DND-41 (cell line): ENCODE results near the gene ERCC6L2.
A peak's percentile ranks its signal among the peaks of the same experiment; 100 is the strongest.

Experiments used
- ATAC-seq: fragments of 200-7000 bp; cut with Tn5 transposase; 3 replicates; pipeline ENCODE4 v1.9.1; 2021; ENCODE audit warnings: low read depth; ENCODE audit not compliant: insufficient read depth
- DNase-seq: peaks from one replicate; pipeline ENCODE4 v3.0.0-alpha.2; 2020
- H2AFZ ChIP-seq: 2 replicates; pipeline ENCODE4 v1.6.0; 2012; ENCODE audit warnings: low read depth, low read length
- H3K27ac ChIP-seq: 2 replicates; pipeline ENCODE4 v1.5.1; 2012; ENCODE audit warnings: low read length, inconsistent platforms
- H3K27me3 ChIP-seq: fragments of 200-600 bp; sonication (generic); 2 replicates; pipeline ENCODE4 v1.6.0; 2012; ENCODE audit warnings: low read length, mild to moderate bottlenecking, inconsistent platforms; ENCODE audit not compliant: insufficient read depth, poor library complexity
- H3K36me3 ChIP-seq: 2 replicates; pipeline ENCODE4 v1.5.1; 2012; ENCODE audit warnings: low read length, inconsistent platforms; ENCODE audit not compliant: insufficient read depth
- H3K4me1 ChIP-seq: 2 replicates; pipeline ENCODE4 v1.5.1; 2012; ENCODE audit warnings: mild to moderate bottlenecking, low read length; ENCODE audit not compliant: insufficient read depth
- H3K4me2 ChIP-seq: 2 replicates; pipeline ENCODE4 v1.6.0; 2012; ENCODE audit warnings: mild to moderate bottlenecking, moderate library complexity, low read length, inconsistent platforms; ENCODE audit not compliant: insufficient read depth
- H3K4me3 ChIP-seq, 2 experiments: fragments of 200-600 bp in 1 of 2; shearing (Covaris generic) in 1 of 2; 2 replicates each; pipeline ENCODE4 v1.5.1; 2012 to 2016; ENCODE audit warnings: inconsistent platforms in 2 of 2, low read length in 2 of 2, mild to moderate bottlenecking in 2 of 2, low read depth in 1 of 2, moderate library complexity in 1 of 2
- H3K79me2 ChIP-seq: 2 replicates; pipeline ENCODE4 v1.6.0; 2012; ENCODE audit warnings: low read length, inconsistent platforms; ENCODE audit not compliant: insufficient read depth
- H3K9ac ChIP-seq: 2 replicates; pipeline ENCODE4 v1.6.0; 2012; ENCODE audit warnings: low read depth, mild to moderate bottlenecking, inconsistent platforms, low read length, moderate library complexity
- H3K9me3 ChIP-seq: 2 replicates; pipeline ENCODE4 v1.5.1; 2012; ENCODE audit warnings: low read length, moderate library complexity, mild to moderate bottlenecking, inconsistent platforms; ENCODE audit not compliant: insufficient read depth, severe bottlenecking
- H4K20me1 ChIP-seq: 2 replicates; pipeline ENCODE4 v1.6.0; 2012; ENCODE audit warnings: low read length; ENCODE audit not compliant: insufficient read depth
- EZH2 ChIP-seq: IDR thresholded peaks from 3 replicates; pipeline ENCODE4 v1.6.1; 2012; ENCODE audit warnings: borderline replicate concordance, low read depth, mild to moderate bottlenecking, moderate library complexity, low read length, inconsistent platforms; ENCODE audit not compliant: severe bottlenecking
- TF ChIP-seq, protein P1 (sequence below): IDR thresholded peaks from 2 replicates; pipeline ENCODE4 v1.5.1; 2012; ENCODE audit warnings: borderline replicate concordance, low read length, moderate library complexity, mild to moderate bottlenecking; ENCODE audit not compliant: poor library complexity, severe bottlenecking; ENCODE audit errors: extremely low read depth

Gene ERCC6L2

DNA sequence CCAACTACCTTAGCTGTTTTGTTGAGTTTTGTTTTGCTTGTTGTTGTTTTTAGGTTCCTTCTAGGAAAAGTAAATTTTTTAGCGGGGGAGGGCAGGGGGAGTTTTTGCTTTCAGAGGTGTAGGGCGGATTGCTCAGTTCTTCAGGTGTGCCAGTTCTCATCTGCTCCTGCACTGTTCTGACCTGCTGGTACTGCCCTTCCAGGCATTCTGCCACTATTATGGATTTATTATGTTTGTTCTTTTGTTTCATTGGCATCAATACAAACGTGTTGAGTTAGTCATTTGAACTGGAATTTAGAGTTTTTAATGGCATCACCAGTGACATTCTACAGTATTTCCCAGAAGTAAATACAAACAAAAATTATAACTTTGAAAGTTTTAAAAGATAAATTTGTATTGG lies 26.0 kb downstream of the ERCC6L2 start:
- H3K79me2 ChIP-seq = peaks cover 32% of the 10 kb centered on the region; the same call in 1 of the 2 replicates
- no peak for TF ChIP-seq EZH2
- TF ChIP-seq, protein P1, sequence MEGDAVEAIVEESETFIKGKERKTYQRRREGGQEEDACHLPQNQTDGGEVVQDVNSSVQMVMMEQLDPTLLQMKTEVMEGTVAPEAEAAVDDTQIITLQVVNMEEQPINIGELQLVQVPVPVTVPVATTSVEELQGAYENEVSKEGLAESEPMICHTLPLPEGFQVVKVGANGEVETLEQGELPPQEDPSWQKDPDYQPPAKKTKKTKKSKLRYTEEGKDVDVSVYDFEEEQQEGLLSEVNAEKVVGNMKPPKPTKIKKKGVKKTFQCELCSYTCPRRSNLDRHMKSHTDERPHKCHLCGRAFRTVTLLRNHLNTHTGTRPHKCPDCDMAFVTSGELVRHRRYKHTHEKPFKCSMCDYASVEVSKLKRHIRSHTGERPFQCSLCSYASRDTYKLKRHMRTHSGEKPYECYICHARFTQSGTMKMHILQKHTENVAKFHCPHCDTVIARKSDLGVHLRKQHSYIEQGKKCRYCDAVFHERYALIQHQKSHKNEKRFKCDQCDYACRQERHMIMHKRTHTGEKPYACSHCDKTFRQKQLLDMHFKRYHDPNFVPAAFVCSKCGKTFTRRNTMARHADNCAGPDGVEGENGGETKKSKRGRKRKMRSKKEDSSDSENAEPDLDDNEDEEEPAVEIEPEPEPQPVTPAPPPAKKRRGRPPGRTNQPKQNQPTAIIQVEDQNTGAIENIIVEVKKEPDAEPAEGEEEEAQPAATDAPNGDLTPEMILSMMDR = no peak
- no peak overlapping the region for H3K4me3 ChIP-seq
- H3K27me3 ChIP-seq = no peaks in the 10 kb centered on the region
- DNase-seq (no peak), ATAC-seq (no peak)
- no peaks in the 10 kb centered on the region for H3K9me3 ChIP-seq
- H3K36me3 ChIP-seq = peaks cover 20% of the 10 kb centered on the region; the same call in 1 of the 2 replicates
- no peak overlapping the region for H3K9ac ChIP-seq
- peaks cover 2% of the 10 kb centered on the region; the same call in 1 of the 2 replicates for H4K20me1 ChIP-seq
- no peak overlapping the region for H2AFZ ChIP-seq
- H3K4me2 ChIP-seq = no peak overlapping the region
- H3K4me1 ChIP-seq = peaks cover 2% of the 10 kb centered on the region; the same call in 1 of the 2 replicates
- no peak overlapping the region for H3K27ac ChIP-seq

GRCh38 chr9:95903398-95903797 lies 27.9 kb downstream of the ERCC6L2 start:
- H3K79me2 ChIP-seq = peaks cover 24% of the 10 kb centered on the region; the same call in 1 of the 2 replicates
- no peak overlapping the region for H3K27ac ChIP-seq
- peaks cover 34% of the 10 kb centered on the region for H3K36me3 ChIP-seq
- DNase-seq (no peak), ATAC-seq (no peak)
- no peaks in the 10 kb centered on the region for H3K9me3 ChIP-seq
- H3K9ac ChIP-seq = no peak overlapping the region
- H3K27me3 ChIP-seq = no peaks in the 10 kb centered on the region
- H3K4me1 ChIP-seq = no peaks in the 10 kb centered on the region
- TF ChIP-seq EZH2 = no peak
- TF ChIP-seq, protein P1 = no peak
- H2AFZ ChIP-seq = no peak overlapping the region
- no peak overlapping the region for H3K4me3 ChIP-seq
- peaks cover 4% of the 10 kb centered on the region; the same call in 1 of the 2 replicates for H4K20me1 ChIP-seq
- no peak overlapping the region for H3K4me2 ChIP-seq

DNA sequence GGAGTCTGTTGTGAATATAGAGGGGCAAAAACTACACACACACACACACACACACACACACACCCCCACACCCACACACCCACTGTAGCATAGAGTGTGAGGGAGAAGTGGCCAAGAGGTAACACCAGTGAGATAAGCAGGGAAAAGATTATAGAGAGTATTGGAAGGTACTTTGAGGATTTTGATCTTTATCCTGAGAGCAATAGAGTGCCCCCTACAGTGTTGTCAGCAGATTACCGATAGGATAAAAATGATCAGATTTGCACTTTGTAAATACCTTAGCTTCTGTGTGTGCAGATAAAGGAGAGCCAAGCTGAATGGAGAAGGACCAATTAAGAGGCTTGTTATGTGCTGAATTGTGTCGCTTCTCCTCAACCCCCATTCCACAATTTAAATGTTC lies 32.3 kb downstream of the ERCC6L2 start:
- no peak overlapping the region for H3K9ac ChIP-seq
- ATAC-seq (no peak), DNase-seq (no peak)
- H3K36me3 ChIP-seq = peaks cover 31% of the 10 kb centered on the region
- H3K27me3 ChIP-seq = no peaks in the 10 kb centered on the region
- H3K27ac ChIP-seq = no peak overlapping the region
- H3K9me3 ChIP-seq = no peaks in the 10 kb centered on the region
- no peak for TF ChIP-seq EZH2
- TF ChIP-seq, protein P1 = peak; percentile 40
- H3K4me2 ChIP-seq = no peak overlapping the region
- peaks cover 4% of the 10 kb centered on the region; the same call in 1 of the 2 replicates for H4K20me1 ChIP-seq
- H2AFZ ChIP-seq = no peak overlapping the region
- H3K4me1 ChIP-seq = no peaks in the 10 kb centered on the region
- H3K79me2 ChIP-seq = peaks cover 14% of the 10 kb centered on the region; the same call in 1 of the 2 replicates
- H3K4me3 ChIP-seq = no peak overlapping the region
